Mammary epithelial cell (primary cell): ENCODE results near the gene DYRK1A.

Experiments used
- EZH2 ChIP-seq: IDR thresholded peaks from 2 replicates; pipeline ENCODE4 v1.6.1; 2012; ENCODE audit warnings: low read length, inconsistent platforms, borderline replicate concordance
- TF ChIP-seq, protein P1 (sequence below), 2 donors: IDR thresholded peaks in 1 of 2; conservative IDR thresholded peaks in 1 of 2; 2 replicates each; pipeline ENCODE4 v1.5.1; 2011 to 2012; ENCODE audit warnings: inconsistent platforms in 2 of 2, low read length in 2 of 2, mild to moderate bottlenecking in 2 of 2, control low read depth in 1 of 2, low read depth in 1 of 2; ENCODE audit not compliant: insufficient read depth in 1 of 2; ENCODE audit errors: extremely low read depth in 1 of 2

DNA sequence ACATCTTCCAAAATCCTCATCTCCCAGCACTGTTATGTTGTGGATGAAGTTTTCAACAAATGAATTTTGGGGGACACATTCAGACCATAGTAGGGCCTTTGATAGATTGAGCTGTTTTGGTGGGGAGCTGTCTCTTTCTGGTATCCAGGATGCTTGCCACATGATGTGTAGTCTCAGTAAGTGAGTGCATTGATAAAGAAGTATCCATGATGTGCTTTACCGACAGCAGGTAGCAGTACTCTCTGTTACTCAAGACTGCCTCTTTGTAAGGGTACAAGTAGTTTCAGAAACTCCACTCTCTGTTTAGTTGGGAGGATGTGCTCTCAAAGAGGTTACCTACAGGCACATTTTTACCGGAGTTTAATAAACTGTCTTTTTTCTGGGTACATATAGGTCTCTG, 26.5 kb downstream of the DYRK1A start:
- TF ChIP-seq, protein P1, sequence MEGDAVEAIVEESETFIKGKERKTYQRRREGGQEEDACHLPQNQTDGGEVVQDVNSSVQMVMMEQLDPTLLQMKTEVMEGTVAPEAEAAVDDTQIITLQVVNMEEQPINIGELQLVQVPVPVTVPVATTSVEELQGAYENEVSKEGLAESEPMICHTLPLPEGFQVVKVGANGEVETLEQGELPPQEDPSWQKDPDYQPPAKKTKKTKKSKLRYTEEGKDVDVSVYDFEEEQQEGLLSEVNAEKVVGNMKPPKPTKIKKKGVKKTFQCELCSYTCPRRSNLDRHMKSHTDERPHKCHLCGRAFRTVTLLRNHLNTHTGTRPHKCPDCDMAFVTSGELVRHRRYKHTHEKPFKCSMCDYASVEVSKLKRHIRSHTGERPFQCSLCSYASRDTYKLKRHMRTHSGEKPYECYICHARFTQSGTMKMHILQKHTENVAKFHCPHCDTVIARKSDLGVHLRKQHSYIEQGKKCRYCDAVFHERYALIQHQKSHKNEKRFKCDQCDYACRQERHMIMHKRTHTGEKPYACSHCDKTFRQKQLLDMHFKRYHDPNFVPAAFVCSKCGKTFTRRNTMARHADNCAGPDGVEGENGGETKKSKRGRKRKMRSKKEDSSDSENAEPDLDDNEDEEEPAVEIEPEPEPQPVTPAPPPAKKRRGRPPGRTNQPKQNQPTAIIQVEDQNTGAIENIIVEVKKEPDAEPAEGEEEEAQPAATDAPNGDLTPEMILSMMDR (conservative IDR thresholded peaks at IDR 0.05 in 1 of 2, IDR thresholded peaks at IDR 0.05 in 1 of 2; ENCODE audit: extremely low read depth in 1 of 2, insufficient read depth in 1 of 2, low read depth in 1 of 2, low read length in 2 of 2), result no peak
- TF ChIP-seq EZH2, result no peak
